CD4-positive, alpha-beta T cell treated with Interleukin-17A for 1 hour (primary cell): Measurements from ENCODE around the gene MBNL1.

Experiments used
- DNase-seq: peaks from one replicate; pipeline ENCODE4 v3.0.0-alpha.2; 2020

MBNL1 gene, protein sequence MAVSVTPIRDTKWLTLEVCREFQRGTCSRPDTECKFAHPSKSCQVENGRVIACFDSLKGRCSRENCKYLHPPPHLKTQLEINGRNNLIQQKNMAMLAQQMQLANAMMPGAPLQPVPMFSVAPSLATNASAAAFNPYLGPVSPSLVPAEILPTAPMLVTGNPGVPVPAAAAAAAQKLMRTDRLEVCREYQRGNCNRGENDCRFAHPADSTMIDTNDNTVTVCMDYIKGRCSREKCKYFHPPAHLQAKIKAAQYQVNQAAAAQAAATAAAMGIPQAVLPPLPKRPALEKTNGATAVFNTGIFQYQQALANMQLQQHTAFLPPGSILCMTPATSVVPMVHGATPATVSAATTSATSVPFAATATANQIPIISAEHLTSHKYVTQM

DNA sequence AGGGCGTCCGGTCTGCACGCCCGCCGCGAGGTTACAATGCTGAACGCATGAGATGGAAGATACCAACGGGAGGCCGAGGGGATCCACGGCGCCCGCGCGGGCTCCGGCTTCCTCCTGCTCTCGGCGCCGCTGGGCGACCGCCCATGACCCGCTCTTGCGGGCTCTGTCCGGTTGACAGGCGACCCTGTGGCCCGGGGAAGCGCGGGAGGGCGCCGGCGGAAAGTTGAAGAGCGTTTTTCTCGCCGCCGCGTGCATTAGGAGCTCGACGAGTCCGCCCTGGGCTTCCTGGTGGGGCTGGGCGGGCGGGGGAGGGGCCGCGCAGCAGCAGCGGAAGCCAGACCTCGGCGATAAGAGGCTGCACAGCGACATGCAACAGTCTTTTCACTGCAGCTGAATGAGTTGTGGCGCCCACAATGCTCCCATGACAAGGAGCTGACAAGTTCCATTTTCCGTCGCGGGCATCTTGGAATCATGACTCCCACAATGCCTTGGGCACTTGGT, at the start of gene MBNL1:
MBNL1 (plus strand) TSS at position 375 of the 501 bp plus-strand sequence. CDS start 31,265 bp downstream, outside the sequence.
- peak; percentile 92 for DNase-seq

DNA sequence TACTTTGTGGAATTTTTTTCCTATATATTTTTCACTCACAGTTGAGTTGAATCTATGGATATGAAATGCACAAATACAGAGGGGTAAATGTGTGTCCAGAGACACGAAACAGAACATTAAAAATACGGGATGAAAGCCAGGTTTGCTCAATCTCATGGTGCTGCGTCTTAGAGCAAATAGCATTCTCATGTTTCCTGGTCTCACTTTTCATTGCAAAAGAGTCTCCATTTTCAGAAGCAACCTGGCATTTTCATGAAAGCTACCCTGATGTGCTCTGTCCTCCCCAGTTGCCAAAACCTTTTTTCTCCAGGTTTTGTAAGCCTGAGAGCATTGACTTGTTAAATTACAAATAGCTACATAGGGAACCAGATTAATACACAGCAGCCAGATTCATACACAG, 49.5 kb upstream of the MBNL1 start:
- no peak for DNase-seq

DNA sequence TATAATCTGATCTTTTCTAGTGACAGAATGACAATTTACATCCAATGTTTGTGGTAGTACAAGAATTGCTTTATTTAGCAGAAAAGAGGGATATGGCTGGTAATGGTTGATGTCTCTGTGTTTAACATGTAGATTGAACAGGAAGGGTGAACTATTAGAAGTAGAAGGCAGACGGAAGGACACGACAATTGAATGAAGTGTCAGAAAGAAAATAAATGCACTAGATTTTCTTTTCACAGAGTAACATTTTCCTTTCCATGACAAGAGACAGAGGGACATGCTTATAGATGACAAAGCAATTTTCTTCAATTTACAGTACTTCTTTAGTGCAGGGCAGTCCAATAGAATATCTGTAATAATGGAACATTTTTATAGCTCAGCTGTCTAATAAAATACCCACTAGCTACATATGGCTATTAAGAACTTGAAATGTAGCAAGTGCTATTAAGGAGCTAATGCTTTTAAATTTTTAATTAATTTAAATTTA, 48.9 kb upstream of the MBNL1 start:
- no peak for DNase-seq

DNA sequence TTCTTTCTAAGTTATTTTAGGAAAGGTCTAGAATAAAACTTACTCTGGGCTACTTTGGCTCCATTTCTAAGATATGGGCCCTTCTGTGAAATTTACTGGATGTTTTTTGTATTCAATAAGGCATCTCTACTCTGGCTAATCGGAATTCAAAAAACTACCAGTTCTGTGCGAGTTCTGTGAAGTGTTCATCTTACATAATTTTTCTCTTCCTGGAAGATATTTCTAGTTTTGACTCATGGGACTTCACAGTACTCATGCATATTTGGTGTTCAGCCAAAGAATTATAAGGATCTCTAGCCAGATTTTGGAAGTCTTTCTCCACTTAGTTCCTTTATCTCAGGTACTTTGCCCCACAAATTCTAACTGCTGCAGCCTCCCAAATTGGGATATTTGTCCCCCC, 46.4 kb upstream of the MBNL1 start:
- DNase-seq, result no peak

DNA sequence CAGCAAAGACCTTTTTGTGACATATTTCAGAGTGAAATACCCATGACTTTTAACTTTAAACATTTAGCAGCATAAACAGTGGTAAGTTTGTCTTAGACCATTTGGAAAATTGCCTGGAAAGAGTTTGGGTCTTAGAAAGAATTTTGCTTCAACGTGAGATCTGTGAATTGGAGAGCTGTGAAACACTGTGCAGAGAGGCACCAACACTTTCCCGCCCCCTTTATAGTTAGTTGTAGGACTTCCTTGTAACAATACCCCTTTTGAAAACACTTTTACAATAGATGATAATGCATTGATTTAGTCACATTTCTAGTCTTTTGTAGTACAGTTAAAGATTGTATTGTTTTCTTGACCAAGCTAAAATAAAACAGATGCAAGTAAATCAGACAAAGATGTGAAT, 43.5 kb upstream of the MBNL1 start:
- DNase-seq, result no peak

DNA sequence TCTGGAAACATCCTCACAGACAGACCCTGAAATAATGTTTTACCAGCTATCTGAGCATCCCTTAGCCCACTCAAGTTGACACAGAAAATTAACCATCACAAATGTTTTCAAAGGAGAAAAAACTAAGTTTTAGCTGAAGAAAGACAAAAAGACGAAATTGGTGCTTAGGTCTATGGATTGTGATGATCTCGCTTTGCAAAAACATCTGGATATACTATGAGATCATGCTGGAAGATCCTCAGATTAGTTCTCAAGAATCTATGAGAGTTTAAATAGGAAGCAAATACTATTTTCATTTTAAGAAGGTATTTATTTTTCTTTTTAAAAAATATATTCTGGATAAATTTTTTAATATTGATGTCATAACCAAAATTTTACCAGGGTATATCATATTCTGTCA, 42.6 kb upstream of the MBNL1 start:
- DNase-seq, result no peak

DNA sequence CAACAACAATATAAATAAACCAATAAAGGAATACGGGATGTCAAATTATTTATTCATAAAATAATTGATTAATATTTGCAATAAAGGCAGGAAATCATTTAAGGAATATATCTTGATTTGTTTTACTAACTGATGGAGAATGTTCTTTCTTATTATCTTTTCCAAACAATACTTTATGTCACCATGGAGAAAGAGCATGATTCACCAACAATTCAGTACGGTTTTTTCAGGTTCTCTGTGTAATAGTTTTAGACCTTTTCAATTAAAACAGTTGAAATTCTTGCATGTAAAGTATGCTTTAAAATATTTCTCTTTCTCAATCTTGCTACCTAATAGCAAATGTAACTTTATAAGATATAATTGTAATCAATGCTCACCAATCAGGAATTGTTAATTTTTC, 41.7 kb upstream of the MBNL1 start:
- DNase-seq, result no peak

DNA sequence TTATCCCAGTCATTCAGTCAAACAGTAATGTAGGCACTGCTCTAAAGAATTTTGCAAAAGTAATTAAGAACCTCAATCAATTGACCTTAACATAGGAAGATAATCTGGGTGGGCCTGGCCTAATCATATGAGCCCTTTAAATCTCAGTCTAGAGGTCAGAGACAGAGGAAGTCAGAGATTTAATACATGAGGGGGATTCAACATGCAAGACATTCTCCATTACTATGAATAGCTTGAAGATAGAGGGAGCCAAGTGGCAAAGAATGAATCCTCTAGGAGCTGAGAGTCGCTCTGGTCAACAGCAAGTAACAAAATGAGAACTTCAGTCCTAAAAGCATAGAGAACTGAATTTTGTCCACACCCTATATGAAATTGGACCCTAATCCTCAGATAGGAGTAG, 39.0 kb upstream of the MBNL1 start:
- DNase-seq, result no peak

DNA sequence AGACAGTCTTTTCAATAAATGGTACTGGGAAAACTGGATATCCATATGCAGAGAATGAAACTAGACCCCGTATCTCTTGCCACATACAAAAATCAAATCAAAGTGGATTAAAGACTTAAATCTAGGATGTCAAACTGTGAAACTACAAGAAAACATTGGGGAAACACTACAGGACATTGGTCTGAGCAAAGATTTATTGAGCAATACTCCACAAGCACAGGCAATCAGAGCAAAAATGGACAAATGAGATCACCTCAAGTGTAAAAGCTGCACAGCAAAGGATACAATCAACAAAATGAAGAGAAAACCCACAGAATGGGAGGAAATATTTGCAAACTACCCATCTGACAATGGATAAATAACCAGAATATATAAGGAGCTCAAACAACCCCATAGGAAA, 38.4 kb upstream of the MBNL1 start:
- DNase-seq, result no peak

DNA sequence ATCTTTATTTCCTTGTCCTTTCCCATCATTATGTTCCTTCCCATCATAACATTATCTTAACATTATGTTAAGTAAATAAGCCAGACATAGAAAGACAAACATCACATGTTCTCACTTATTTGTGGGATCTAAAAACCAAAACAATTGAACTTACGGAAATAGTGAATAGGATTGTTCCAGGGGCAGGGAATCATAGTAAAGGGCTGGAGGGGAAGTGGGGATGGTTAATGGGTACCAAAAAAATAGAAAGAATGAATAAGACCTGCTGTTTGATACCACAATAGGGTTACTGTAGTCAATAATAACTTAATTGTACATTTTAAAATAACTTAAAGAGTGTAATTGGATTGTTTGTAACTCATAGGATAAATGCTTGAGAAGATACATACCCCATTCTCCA, 36.7 kb upstream of the MBNL1 start:
- DNase-seq, result no peak

DNA sequence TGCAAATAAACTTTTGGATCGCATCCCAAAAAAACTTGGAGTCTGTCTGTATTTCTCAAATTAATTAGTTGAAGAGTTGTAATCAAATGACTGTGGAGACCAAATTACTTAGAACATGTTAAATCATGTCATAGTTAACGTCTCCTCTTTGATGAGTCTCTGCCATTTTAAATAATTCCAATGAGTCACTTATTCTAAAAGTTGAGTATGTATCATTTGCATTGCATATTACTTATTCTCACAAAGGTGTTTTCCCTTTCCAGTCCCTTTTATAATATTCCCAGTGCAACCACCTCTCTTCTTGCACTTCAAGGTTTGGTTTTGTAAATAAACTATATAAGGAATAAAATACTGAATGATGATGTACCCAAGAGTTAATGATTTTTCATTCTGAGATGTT, 36.0 kb upstream of the MBNL1 start:
- no peak for DNase-seq

DNA sequence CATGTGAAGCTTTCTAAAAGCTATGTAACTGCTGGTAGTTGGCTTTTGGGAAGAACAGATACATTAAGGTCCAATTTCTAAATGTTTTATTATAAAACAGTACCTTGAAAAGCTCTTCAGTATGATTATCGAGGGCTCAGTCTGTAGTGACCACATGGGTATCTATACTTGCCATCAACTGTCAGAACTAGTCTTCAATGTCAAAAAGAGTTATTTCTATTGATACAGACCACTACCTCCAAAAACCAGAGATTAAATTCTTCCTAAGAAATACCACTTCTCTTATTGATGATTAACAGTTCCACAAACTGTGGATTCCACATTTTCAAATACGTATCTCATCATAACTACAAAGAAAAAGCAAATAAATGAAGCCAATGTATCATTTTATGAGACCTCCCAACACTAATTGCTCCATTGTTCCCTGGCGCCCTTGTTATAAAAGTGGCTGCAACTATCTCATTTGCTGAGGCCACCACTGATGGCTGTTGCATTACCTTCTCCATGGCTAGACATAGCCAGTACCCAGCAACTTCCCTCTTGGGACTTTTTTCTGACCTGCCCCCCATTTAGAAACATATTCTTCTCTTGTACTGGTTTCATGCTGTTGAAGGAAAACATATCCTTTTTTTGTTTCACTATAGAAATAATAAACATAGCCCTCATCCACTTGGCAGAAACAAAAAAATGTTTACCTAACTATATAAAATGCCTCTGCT, 33.9 kb upstream of the MBNL1 start:
- no peak for DNase-seq

DNA sequence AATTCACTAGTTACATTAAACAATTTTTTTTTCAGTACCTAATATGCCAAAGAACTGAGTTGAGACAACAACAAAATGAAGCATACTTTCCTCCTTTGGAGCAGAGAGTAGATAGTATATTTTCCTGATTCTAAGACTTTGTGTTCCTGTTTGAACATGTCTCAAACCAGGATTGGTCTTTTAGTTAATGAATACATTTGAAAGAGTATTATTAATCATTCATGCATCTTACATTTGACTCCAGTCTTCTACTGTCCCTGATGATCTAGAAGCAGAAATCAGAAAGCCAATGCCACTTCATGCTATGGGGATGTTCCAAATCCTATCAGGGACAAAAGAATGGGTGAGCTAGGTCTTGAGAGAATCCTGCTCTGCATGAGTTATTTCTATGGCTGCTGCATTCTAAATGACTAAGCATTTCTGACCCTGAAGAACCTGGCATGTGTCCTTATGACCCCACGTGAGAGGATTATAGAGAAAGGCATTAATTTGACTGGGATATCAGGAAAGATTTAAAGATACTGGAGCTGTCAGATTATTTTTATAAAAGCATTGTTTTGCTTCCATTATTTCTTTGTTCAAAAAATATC, 32.9 kb upstream of the MBNL1 start:
- no peak for DNase-seq

DNA sequence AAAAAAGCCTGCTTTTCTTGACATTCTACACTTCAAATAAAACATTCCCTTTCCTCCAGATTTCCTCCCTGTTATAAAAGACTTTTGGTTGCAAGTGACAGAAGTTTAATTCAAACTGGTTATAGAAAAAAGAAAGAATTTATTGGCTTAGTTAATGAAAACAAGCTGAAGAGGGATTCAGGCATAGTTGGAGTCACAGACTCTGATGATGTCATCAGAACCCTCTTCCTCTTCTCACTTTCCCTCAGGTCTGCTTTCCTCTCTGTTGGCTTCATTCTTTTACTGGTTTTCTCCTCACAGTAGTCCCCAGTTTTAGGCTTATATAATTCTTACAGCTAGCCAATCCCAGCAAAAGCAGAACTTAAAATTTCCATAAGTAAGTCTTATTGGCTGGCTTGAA, 32.0 kb upstream of the MBNL1 start:
- DNase-seq, result no peak

DNA sequence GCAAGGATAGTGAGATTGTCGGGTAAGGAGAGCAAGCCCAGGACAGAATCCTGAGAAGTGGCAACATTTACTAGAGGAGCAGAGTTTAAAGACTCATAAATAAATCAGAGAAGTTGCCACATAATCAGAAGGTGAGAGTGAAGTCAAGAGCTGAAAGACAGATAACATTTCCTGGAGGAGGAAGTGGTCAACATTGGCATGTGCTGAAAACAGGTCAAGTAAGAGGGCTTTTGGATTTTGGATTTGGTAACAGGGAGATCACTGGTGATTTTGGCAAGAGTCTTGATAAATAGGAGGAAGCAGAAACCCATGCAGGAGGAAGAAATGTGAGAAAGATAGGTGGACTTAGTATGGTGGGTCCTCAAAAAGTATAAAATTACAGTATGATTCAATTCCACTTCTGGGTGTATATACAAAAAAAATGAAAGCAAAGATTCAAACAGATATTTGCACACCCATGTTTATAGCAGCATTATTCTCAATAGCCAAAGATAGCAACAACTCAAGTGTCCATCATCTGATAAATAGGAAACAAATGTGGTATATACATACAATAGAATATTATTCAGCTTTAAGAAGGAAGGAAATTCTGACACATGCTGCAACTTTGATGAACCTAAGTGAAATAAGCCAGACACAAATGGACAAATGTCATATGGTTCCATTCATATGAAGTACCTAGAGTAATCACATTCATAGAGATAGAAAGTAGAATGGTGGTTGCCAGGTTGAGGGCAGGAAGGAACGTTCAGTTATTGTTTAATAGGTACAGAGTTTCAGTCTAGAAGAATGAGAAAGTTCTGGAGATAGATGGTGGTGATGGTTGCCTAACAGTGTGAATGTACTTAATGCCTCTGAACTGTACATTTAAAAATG, 27.3 kb upstream of the MBNL1 start:
- DNase-seq, result peak; percentile 46

DNA sequence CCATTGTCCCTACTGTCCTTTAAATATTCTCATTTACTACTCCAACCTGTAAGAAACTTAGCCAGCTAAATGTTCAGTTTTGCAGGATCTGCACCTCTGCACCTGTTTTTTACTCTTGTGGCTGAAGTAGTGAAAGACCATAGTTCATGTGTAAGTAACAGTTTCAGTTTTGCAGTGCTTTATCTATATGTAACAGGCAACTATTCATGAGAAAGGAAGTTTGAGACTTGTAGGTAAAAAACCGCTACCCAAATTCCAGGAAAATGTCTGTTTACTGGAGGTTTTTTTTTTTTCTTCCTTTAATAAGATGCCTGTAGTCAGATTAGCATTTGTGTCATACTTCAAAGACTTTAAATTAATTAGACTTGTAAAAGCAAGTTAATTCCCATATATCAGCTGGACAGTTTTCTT, 25.4 kb upstream of the MBNL1 start:
- peak; percentile 72 for DNase-seq

DNA sequence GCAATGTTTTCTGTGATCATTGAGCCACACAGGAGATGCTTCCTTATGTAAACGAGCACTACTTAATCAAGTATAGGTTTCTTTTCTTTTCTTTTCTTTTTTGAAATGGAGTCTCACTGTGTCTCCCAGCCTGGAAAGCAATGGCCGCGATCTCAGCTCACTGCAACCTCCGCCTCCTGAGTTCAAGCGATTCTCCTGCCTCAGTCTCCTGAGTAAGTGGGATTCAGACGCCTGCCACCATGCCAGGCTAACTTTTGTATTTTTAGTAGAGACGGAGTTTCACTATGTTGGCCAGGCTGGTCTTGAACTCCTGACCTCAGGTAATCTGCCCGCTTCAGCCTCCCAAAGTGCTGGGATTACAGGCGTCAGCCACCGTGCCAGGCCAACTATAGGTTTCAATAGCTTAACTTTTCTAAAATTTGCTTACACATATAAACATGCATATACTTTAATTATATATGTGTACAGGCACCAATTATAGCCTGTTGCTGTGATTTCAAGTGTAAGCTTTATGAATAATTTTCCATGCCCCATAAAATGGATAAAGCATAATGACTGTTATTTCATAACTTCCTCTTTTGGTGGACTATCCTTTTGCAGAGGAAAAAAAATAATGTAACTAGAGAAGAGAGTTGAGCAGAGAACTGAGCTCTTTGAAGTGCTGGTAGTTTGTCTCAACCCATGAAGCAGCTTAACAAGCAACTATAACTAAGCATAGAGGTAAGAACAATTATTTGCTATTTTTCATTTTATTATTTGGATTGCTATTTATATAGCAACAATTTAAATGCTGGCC, 24.8 kb upstream of the MBNL1 start:
- peak; percentile 55 for DNase-seq

DNA sequence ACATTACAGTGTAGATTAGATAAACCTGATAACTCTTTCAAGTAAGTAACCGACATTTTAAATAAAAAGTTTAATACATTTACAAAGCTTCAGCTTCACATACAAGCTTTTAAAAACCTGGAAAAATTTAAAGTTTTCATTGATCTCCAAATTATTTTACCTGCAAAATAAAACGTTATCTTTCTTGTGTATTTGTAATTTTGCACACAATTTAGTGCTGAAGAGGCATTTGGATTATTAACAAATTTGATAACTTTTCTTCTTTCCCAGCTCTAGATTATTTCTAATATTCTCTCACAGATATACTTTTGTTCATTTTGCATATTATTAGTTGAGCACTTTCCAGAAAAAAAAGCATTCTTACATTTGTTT, 24.2 kb upstream of the MBNL1 start:
- no peak for DNase-seq

DNA sequence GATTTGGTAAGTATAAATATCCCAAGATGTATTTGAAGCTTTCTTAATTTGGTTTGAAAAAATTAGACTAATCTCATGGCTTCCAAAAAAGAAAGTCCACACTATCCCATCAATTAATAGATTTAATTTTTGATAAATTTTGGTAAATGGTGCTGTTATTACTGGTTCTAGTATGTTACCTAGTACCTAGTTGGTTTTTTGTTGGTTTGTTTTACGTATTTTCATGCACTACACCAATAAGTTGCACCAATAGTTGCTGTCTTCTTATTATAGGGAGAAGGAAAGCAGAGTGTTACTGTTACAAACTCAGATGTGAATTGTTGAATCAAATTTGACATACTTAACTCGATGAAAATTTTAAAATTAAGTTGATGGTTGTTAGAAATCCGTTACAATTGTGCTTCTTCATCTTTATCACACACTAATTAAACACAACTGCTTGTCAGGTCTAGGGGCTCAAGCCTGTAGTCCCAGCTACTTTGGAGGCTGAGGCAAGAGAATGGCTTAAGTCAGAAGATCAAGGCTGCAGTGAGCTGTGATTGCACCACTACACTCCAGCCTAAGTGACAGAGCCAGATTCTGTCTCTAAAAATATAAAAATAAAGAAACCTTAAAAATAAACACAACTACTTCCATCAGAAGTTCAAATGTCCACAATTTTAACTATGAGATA, 23.1 kb upstream of the MBNL1 start:
- no peak for DNase-seq

DNA sequence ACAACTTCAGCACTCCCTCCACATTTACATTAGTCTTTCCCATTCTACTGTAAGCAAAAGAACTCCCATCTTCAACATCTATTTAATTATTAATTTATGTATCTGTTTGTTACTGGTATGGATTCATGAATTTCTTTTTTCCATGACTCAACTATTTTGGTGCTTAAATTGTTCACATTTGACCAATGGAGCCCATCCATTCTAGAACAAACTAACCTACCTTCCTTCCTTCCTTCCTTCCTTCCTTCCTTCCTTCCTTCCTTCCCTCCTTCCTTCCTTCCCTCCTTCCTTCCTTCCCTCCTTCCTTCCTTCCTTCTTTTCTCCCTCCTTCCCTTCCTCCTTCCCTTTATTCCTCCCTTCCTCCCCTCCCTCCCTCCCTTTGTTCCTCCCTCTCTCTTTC, 16.8 kb upstream of the MBNL1 start:
- no peak for DNase-seq

DNA sequence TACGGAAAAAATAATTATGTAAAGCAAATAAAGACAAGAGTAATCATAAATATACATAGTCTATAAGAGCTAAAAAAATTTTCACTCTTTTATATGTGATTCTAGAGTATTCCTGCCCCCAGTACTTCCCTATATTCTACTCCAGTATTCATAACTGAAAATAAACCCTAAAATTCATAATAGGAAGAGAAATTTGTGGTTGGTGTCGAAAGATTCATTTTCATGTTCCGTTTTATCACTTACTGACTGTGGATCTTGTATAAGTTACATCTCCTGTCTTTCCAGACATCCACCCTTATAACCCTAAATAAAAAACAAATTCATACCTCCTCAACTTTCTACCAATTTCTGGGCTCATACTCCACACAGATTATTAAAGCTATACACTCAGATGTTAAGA, 16.0 kb upstream of the MBNL1 start:
- DNase-seq, result no peak
